Measurements from ENCODE around the gene BAX. TPM values are rescaled to one million over a fixed set of nuclear protein-coding genes. Genes with fewer than 3 reads are reported as not detected.
A peak's percentile ranks its signal among the peaks of the same experiment; 100 is the strongest.

BAX gene
- total RNA-seq, 1 experiment from 2014 or later, result 75.1 TPM

DNA sequence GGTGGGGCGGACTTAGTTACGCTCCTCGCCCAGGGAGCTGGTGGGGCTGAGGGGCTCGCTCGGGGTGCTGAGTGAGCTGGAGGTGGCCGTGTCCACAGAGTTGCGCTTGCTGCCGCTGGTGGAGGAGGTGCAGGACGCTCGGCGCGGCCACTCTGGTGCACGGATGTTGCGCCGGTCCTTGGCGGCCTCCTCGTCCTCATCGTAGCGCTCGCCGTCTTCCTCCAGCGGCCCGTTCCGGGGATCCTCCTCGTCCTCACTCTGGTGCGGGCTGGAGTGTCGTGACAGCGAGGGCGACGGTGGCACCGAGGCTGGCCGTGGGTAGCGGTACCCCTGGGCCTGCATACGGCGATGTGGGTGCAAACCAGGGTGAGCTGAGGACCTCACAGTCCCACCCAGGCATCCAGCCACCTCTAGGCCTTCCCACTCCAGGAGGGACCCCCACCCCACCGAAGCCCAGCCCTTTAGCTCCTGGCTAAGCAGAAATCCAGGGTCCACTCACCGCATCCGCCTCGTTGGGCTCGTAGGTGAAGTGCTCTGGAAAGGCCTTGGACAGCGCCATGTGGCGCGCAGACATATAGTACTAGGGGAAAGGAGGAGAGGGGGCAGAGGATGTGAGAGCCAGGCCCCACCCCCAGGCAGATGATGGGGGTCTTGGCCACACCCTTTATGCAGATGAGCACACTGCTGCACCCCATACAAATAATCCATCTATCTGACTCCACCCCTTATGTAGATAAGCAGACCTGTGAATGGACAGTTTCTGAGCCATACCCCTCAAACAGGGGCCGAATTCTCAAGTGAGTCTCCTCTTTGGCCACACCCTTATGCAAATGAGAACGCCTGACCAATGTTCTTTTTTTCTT is 14.8 kb downstream of the BAX start:
- no peaks in the 10 kb centered on the region for H3K27me3 ChIP-seq (replicated peaks)
- peaks cover 71% of the 10 kb centered on the region for H3K36me3 ChIP-seq
- H3K27ac ChIP-seq, result no peak overlapping the region
- H3K4me1 ChIP-seq (replicated peaks), result peaks cover 21% of the 10 kb centered on the region
- H3K9me3 ChIP-seq (replicated peaks), result no peaks in the 10 kb centered on the region
- no peak for DNase-seq (ENCODE audit: low read depth in 1 of 2, low spot score in 2 of 2)
- H3K4me3 ChIP-seq, result no peak overlapping the region

DNA sequence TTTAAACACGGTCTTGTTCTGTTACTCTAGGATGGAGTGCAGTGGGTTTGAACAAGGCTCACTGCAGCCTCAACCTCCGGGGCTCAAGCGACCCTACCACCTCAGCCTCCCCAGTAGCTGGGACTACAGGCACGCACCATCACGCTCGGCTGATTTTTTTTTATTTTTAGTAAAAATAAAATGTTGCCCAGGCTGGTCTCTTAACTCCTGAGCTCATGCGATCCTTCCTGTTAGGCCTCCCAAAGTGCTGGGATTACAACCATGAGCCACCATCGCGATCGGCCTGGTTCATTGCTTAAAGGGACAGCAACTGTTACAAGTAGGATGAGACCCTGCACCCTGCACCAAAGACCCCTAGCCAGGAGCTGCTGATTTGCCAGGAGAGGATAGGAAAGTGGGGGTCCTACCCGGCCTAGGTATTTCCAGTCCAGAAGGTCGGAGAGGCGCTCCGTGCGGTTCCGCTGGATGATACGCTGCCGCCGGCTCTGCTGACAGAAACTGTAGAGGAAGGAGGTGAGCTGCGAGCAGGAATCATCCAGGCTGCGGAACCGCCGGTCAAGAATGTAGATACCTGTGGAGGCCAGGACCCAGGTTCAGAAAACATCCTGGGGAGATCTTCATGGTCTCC is 15.6 kb downstream of the BAX start:
- Histone ChIP-seq H3K27me3 (replicated peaks) (no peaks in the 10 kb centered on the region), H3K4me3 (no peak overlapping the region), H3K27ac (no peak overlapping the region), H3K36me3 (peaks cover 78% of the 10 kb centered on the region), H3K9me3 (replicated peaks) (no peaks in the 10 kb centered on the region), H3K4me1 (replicated peaks) (peaks cover 18% of the 10 kb centered on the region)
- DNase-seq (ENCODE audit: low read depth in 1 of 2, low spot score in 2 of 2), result no peak

GRCh38 chr19:48970923-48971395 is 16.3 kb downstream of the BAX start:
- peaks cover 76% of the 10 kb centered on the region for H3K36me3 ChIP-seq
- DNase-seq (ENCODE audit: low read depth in 1 of 2, low spot score in 2 of 2), result peak; percentile 65 to 80

DNA sequence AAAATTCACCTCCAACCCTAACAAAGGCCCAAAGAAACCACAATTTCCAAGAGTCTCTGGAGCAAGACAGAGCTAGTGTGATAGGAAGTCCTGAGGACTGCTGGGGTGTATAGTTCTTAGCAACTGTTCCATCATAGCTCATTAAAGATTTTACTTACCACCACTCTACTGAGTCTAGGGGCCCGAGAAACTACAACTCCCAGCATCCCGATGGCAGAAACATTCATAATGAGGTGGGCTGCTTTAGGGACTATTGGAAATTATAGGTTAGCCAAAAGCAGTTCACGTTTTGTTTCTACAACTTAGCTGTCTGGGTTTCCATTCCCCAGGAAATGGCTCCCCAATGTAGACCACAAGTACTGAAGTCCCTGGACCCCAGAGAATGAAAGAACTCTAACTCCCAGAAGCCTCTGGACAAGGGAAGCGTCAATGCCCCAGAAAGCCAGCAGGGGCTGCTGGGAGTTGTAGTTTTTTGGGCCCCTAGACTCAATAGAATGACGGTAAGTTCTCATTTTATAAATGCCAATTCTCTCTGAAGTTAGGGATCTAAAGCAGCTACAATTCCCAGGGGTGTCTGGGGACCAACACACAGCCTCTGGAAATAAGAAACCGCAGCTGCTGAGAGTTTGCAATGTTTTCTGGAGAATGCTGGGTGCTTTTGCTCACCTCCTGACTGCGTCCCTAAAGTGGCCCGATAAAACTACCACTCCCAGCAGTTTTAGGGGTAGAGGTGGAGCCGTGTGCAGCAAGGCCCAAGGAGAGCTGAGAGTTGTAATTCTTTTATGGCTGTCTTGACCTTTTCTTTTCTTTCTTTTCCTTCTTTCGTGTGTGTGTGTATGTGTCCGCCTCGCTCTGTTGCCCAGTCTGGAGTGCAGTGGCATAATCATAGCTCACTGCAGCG is 21.5 kb downstream of the BAX start:
- Histone ChIP-seq H3K9me3 (replicated peaks) (no peaks in the 10 kb centered on the region), H3K27ac (no peak overlapping the region), H3K4me1 (replicated peaks) (peaks cover 24% of the 10 kb centered on the region), H3K27me3 (replicated peaks) (no peaks in the 10 kb centered on the region), H3K4me3 (no peak overlapping the region), H3K36me3 (peaks cover 45% of the 10 kb centered on the region)
- peak in 1 of 2 experiments; percentile 39 for DNase-seq (ENCODE audit: low read depth in 1 of 2, low spot score in 2 of 2)

More at GRCh38 chr19:48970923-48971395, 16.3 kb downstream of the BAX start:
- no peaks in the 10 kb centered on the region for H3K9me3 ChIP-seq (replicated peaks)
- H3K4me3 ChIP-seq, result no peak overlapping the region
- peaks cover 18% of the 10 kb centered on the region for H3K4me1 ChIP-seq (replicated peaks)
- H3K27ac ChIP-seq, result no peak overlapping the region
- H3K27me3 ChIP-seq (replicated peaks), result no peaks in the 10 kb centered on the region

DNA sequence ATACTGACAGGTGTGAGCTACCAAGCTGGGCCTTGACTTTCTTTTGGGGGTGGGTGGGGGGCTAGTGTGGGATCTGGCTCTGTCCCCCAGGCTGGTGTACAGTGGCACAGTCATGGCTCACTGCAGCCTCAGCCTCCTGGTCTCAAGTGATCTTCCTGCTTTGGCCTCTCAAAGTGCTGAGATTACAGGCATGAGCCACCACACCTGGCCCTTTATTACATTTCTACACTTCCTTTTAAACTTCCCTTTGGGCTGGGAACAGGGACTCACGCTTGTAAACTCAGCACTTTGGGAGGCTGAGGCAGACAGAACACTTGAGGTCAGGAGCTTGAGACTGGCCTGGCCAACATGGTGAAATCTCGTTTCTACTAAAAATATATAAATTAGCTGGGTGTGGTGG is 22.4 kb downstream of the BAX start:
- Histone ChIP-seq H3K36me3 (peaks cover 54% of the 10 kb centered on the region), H3K27me3 (replicated peaks) (no peaks in the 10 kb centered on the region), H3K4me3 (no peak overlapping the region), H3K9me3 (replicated peaks) (no peaks in the 10 kb centered on the region), H3K4me1 (replicated peaks) (peaks cover 24% of the 10 kb centered on the region), H3K27ac (no peak overlapping the region)
- DNase-seq (ENCODE audit: low read depth in 1 of 2, low spot score in 2 of 2), result no peak

- H3K9me3 ChIP-seq (replicated peaks), result no peaks in the 10 kb centered on the region
- no peaks in the 10 kb centered on the region for H3K27me3 ChIP-seq (replicated peaks)
- DNase-seq (ENCODE audit: low read depth in 1 of 2, low spot score in 2 of 2), result no peak
- H3K4me3 ChIP-seq, result no peak overlapping the region
- peaks cover 70% of the 10 kb centered on the region for H3K36me3 ChIP-seq
- H3K4me1 ChIP-seq (replicated peaks), result peaks cover 24% of the 10 kb centered on the region
- H3K27ac ChIP-seq, result no peak overlapping the region
Measured at GRCh38 chr19:48982280-48982679, 27.6 kb downstream of the BAX start.

DNA sequence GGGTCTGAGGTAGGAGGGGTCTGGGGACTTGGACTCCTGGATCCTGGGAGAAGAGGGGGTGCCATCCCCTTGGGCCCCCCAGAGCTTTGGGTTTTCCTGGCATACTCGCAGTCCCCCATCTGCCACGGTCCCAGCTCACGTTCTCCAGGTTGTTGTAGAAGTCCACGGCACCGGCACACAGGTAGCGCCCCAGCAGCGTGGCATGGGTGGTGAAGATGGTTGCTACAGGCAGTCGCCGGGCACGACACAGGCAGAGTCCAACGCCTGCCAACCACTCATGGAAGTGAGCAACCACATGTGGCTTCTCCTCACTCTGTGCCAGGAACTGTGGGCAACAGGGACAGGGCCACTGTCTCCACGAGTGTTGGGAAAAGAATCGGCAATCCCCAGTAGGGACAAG is 31.0 kb downstream of the BAX start:
- Histone ChIP-seq H3K4me1 (replicated peaks) (no peaks in the 10 kb centered on the region), H3K27me3 (replicated peaks) (no peaks in the 10 kb centered on the region), H3K9me3 (replicated peaks) (no peaks in the 10 kb centered on the region), H3K4me3 (no peak overlapping the region), H3K27ac (no peak overlapping the region), H3K36me3 (peaks cover 92% of the 10 kb centered on the region)
- no peak for DNase-seq (ENCODE audit: low read depth in 1 of 2, low spot score in 2 of 2)

DNA sequence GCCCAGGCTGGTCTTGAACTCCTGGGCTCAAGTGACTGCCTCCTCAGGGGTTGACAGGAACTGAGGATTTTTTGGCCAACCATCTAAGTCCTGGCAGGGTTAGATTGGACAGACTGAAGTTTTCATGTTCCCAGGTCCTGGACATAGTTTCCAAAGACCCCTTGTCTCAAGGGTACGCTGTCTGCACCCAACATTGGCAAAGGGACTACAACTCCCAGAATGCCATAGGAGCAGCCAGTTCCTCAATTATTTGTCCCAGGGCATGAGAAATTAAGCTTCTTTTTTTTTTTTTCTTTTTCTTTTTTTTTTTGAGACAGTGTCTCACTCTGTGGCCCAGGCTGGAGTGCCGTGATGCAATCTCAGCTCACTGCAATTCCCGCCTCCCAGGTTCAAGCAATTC is 31.5 kb downstream of the BAX start:
- peaks cover 96% of the 10 kb centered on the region for H3K36me3 ChIP-seq
- no peak for DNase-seq (ENCODE audit: low read depth in 1 of 2, low spot score in 2 of 2)
- H3K27me3 ChIP-seq (replicated peaks), result no peaks in the 10 kb centered on the region
- H3K4me1 ChIP-seq (replicated peaks), result no peaks in the 10 kb centered on the region
- H3K4me3 ChIP-seq, result no peak overlapping the region
- H3K9me3 ChIP-seq (replicated peaks), result no peaks in the 10 kb centered on the region
- H3K27ac ChIP-seq, result no peak overlapping the region

DNA sequence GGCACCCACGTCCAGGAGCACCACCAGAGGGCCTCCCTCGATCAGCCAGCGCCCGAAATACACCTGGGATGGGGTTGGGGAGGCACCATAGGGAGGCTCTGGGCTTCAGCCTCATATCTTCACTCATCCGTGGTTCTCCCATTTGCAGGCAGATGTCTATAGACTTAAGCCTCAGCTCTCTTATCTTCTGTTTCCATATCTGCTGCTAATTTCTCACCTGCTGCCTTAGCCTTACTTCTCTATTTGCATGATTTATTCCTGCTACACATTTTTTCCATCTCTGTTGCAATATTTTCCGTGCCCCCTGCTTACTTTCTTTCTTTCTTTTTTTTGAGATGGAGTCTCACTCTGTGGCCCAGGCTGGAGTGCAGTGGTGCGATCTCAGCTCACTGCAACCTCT is 32.6 kb downstream of the BAX start:
- Histone ChIP-seq H3K36me3 (peaks cover 85% of the 10 kb centered on the region), H3K4me1 (replicated peaks) (peaks cover 6% of the 10 kb centered on the region), H3K9me3 (replicated peaks) (no peaks in the 10 kb centered on the region), H3K27ac (no peak overlapping the region), H3K27me3 (replicated peaks) (no peaks in the 10 kb centered on the region), H3K4me3 (no peak overlapping the region)
- no peak for DNase-seq (ENCODE audit: low read depth in 1 of 2, low spot score in 2 of 2)

DNA sequence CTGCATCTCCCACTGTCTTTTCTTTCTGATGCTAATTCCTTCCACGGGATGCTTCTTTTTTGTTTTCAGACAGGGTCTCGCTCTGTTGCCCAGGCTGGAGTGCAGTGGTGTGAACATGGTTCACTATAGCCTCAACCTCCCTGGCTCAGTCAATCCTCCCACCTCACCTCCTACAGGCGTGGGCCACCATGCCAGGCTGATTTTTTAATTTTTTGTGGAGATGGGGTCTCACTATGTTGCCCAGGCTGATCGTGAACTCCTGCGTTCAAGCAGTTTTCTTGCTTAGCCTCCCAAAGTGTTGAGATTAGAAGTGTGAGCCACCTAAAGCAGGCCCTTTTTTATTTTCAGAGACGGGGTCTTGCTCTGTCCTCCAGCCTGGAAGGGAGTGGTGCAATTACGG is 33.6 kb downstream of the BAX start:
- H3K4me3 ChIP-seq, result no peak overlapping the region
- H3K4me1 ChIP-seq (replicated peaks), result peaks cover 6% of the 10 kb centered on the region
- H3K27me3 ChIP-seq (replicated peaks), result no peaks in the 10 kb centered on the region
- no peak for DNase-seq (ENCODE audit: low read depth in 1 of 2, low spot score in 2 of 2)
- H3K27ac ChIP-seq, result no peak overlapping the region
- H3K36me3 ChIP-seq, result peaks cover 76% of the 10 kb centered on the region
- H3K9me3 ChIP-seq (replicated peaks), result no peaks in the 10 kb centered on the region

DNA sequence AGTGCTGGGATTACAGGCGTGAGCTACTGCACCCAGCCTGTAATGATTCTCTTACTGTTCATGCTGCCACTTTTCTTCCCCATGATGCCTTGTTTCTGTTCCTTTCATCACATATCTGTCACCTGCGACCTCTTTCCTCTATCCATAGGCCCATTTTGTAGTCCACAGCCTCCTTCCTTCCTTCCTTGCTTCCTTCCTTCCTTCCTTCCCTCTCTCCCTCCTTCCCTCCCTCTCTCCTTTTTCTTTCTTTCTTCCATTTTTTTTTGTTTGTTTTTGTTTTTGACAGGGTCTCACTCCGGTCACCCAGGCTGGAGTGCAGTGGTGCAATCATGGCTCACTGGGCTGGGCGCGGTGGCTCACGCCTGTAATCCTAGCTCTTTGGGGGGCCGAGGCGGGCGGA is 34.2 kb downstream of the BAX start:
- Histone ChIP-seq H3K9me3 (replicated peaks) (no peaks in the 10 kb centered on the region), H3K27ac (no peak overlapping the region), H3K36me3 (peaks cover 70% of the 10 kb centered on the region)

GRCh38 chr19:48989701-48990291 is 35.1 kb downstream of the BAX start:
- no peak for DNase-seq (ENCODE audit: low read depth in 1 of 2, low spot score in 2 of 2)
- peaks cover 13% of the 10 kb centered on the region for H3K4me1 ChIP-seq (replicated peaks)
- H3K27me3 ChIP-seq (replicated peaks), result no peaks in the 10 kb centered on the region
- no peak overlapping the region for H3K27ac ChIP-seq
- H3K9me3 ChIP-seq (replicated peaks), result no peaks in the 10 kb centered on the region
- no peak overlapping the region for H3K4me3 ChIP-seq
- H3K36me3 ChIP-seq, result peaks cover 66% of the 10 kb centered on the region

More for the DNA sequence above, 34.2 kb downstream of the BAX start:
- no peak overlapping the region for H3K4me3 ChIP-seq
- DNase-seq (ENCODE audit: low read depth in 1 of 2, low spot score in 2 of 2), result no peak
- peaks cover 6% of the 10 kb centered on the region for H3K4me1 ChIP-seq (replicated peaks)
- no peaks in the 10 kb centered on the region for H3K27me3 ChIP-seq (replicated peaks)

DNA sequence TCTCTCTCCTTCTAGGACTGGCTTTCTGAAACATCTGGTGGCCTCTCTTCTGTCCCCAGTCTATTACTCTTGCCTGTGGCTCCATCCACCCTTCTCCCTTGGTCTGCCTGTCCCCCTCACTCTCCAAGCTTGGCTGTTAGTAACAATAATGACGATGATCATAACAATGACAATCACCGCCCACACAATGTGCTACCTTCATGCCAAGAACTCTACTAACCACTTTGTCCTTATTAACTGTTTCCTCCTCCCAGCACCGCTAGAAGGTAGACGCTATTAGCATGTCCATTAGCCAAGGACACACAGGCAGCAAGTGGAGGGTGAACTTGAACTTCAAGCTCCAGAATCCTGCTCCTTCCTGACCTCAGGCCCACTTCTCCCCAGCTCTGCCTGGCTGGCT is 35.7 kb downstream of the BAX start:
- no peaks in the 10 kb centered on the region for H3K9me3 ChIP-seq (replicated peaks)
- peaks cover 15% of the 10 kb centered on the region for H3K4me1 ChIP-seq (replicated peaks)
- no peak overlapping the region for H3K27ac ChIP-seq
- H3K27me3 ChIP-seq (replicated peaks), result no peaks in the 10 kb centered on the region
- DNase-seq (ENCODE audit: low read depth in 1 of 2, low spot score in 2 of 2), result no peak
- no peak overlapping the region for H3K4me3 ChIP-seq
- H3K36me3 ChIP-seq, result peaks cover 60% of the 10 kb centered on the region
